OCI-LY1 (cell line): ENCODE results near the gene NSMCE4A.

Source experiments
- EZH2 ChIP-seq: fragments of 200-600 bp; sonication (generic), shearing (Covaris generic); IDR thresholded peaks from 2 replicates; pipeline ENCODE4 v1.8.0; 2017; ENCODE audit warnings: borderline replicate concordance, mixed run types, mild to moderate bottlenecking, antibody characterized with exemption, low read length, moderate library complexity, mixed read lengths
- TF ChIP-seq, protein P1 (sequence below): fragments of 200-600 bp; sonication (generic), shearing (Covaris generic); IDR thresholded peaks from 2 replicates; pipeline ENCODE4 v1.5.1; 2017; ENCODE audit warnings: mild to moderate bottlenecking, antibody characterized with exemption, low read length, moderate library complexity, mixed read lengths

GRCh38 chr10:121956111-121957061 is 18.6 kb downstream of the NSMCE4A start:
- TF ChIP-seq, protein P1, sequence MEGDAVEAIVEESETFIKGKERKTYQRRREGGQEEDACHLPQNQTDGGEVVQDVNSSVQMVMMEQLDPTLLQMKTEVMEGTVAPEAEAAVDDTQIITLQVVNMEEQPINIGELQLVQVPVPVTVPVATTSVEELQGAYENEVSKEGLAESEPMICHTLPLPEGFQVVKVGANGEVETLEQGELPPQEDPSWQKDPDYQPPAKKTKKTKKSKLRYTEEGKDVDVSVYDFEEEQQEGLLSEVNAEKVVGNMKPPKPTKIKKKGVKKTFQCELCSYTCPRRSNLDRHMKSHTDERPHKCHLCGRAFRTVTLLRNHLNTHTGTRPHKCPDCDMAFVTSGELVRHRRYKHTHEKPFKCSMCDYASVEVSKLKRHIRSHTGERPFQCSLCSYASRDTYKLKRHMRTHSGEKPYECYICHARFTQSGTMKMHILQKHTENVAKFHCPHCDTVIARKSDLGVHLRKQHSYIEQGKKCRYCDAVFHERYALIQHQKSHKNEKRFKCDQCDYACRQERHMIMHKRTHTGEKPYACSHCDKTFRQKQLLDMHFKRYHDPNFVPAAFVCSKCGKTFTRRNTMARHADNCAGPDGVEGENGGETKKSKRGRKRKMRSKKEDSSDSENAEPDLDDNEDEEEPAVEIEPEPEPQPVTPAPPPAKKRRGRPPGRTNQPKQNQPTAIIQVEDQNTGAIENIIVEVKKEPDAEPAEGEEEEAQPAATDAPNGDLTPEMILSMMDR, result no peak
- no peak for TF ChIP-seq EZH2
